ENCODE data around the gene PRDM4. TPM values are rescaled to one million over a fixed set of nuclear protein-coding genes. Genes with fewer than 3 reads are reported as not detected.

Gene PRDM4
- polyA plus RNA-seq, 1 of the 3 experiments (the other 2 are of a cell fraction), result 22.1 TPM

- TF ChIP-seq RXRA (IDR thresholded peaks at IDR 0.05; ENCODE audit: borderline replicate concordance, low read depth), result no peak
- no peak for TF ChIP-seq FOXM1 (IDR thresholded peaks at IDR 0.05; ENCODE audit: low read depth)
- TF ChIP-seq RFX5 (IDR thresholded peaks at IDR 0.05; ENCODE audit: low read length), result no peak
These were observed 629 bp downstream of the PRDM4 start (continued) for GRCh38 chr12:107760207-107760808.

- H3K4me1 ChIP-seq (ENCODE audit: control insufficient read depth in 1 of 2, insufficient read depth in 2 of 2, low read depth in 1 of 2, low read length in 1 of 2), result peaks cover 10 to 15% of the 10 kb centered on the region in 2 experiments; a peak in 2 of 4 replicates
- H3K27me3 ChIP-seq (ENCODE audit: insufficient read depth), result no peaks in the 10 kb centered on the region
- peaks cover 32 to 42% of the 10 kb centered on the region in 2 experiments for H3K36me3 ChIP-seq (replicated peaks in 1 of 2; ENCODE audit: control insufficient read depth in 1 of 2, insufficient read depth in 2 of 2, low read length in 1 of 2)
- peaks cover 24% of the 10 kb centered on the region for H4K20me1 ChIP-seq (ENCODE audit: insufficient read depth)
- peak overlapping the region in 1 of 2 experiments; percentile 71; a peak in 3 of 4 replicates for H3K27ac ChIP-seq (ENCODE audit: low read depth in 2 of 2, low read length in 1 of 2)
- peak overlapping the region; percentile 90 for H3K9ac ChIP-seq
- peak overlapping the region; percentile 83 for H3K4me2 ChIP-seq
- H3F3A ChIP-seq (replicated peaks; ENCODE audit: insufficient read depth), result peaks cover 8% of the 10 kb centered on the region
- no peaks in the 10 kb centered on the region for H3K9me3 ChIP-seq
- TF ChIP-seq FOSL2 (IDR thresholded peaks at IDR 0.05; ENCODE audit: borderline replicate concordance, low read depth) (peak; percentile 53; the same call in 1 of the 2 replicates), EZH2phosphoT487 (IDR thresholded peaks at IDR 0.05; ENCODE audit: borderline replicate concordance, low read depth) (no peak), JUND (IDR thresholded peaks at IDR 0.05) (peak; percentile 47), MAX (IDR thresholded peaks at IDR 0.05; ENCODE audit: low read depth) (0 out of 2 replicates have a peak, but pooled peaks have one; percentile 25), EP300 (IDR thresholded peaks at IDR 0.05; ENCODE audit: borderline replicate concordance in 1 of 2, low read depth in 1 of 2, low read length in 1 of 2) (no peak), ELF1 (IDR thresholded peaks at IDR 0.05) (no peak), USF1 (IDR thresholded peaks at IDR 0.05; ENCODE audit: borderline replicate concordance, low read depth) (no peak), IRF3 (IDR thresholded peaks at IDR 0.05; ENCODE audit: low read depth, low read length) (no peak), GATA2 (CRISPR knock-in tag; IDR thresholded peaks at IDR 0.05) (no peak), MXI1 (IDR thresholded peaks at IDR 0.05; ENCODE audit: low read depth, low read length) (peak; percentile 26; the same call in 1 of the 2 replicates), ZBTB33 (IDR thresholded peaks at IDR 0.05; ENCODE audit: borderline replicate concordance, low read depth) (no peak), CTCF (IDR thresholded peaks at IDR 0.05) (no peak), USF2 (IDR thresholded peaks at IDR 0.05; ENCODE audit: borderline replicate concordance, low read depth, low read length) (no peak), RFX5 (IDR thresholded peaks at IDR 0.05; ENCODE audit: low read length) (no peak), TEAD4 (IDR thresholded peaks at IDR 0.05; ENCODE audit: borderline replicate concordance, insufficient read depth) (no peak), RXRA (IDR thresholded peaks at IDR 0.05; ENCODE audit: borderline replicate concordance, low read depth) (no peak), FOXM1 (IDR thresholded peaks at IDR 0.05; ENCODE audit: low read depth) (no peak), FOXJ3 (CRISPR knock-in tag; IDR thresholded peaks at IDR 0.05) (no peak), YY1 (IDR thresholded peaks at IDR 0.05; ENCODE audit: low read depth) (no peak)
- WGBS (ENCODE audit: low lambda C conversion rate), result 11% methylated on average over 3 of the region's 3 CpGs
- ChIA-PET POLR2A (interaction anchor here (1.3 kb wide), 1 partner anchor 144 kb away, joined by 3 read pairs; no protein-coding TSS in a partner anchor), CTCF (interaction anchor here (1.8 to 9.0 kb wide), 2 partner anchors 16 to 126 kb away, joined by 4 to 68 read pairs; no protein-coding TSS in a partner anchor)
- H2AFZ ChIP-seq (ENCODE audit: low read depth), result no peak overlapping the region
- H3K9me2 ChIP-seq, result no peaks in the 10 kb centered on the region
- peak overlapping the region; percentile 82 to 89 for H3K4me3 ChIP-seq (ENCODE audit: low read depth in 2 of 2, low read length in 1 of 2)
- peaks cover 60% of the 10 kb centered on the region for H3K79me2 ChIP-seq (ENCODE audit: insufficient read depth)
- DNase-seq, result no peak
These were observed 1.5 kb downstream of the PRDM4 start for GRCh38 chr12:107759410-107759809.
